Tibial nerve (tissue), 4 donors: ENCODE measurements around the gene LTBP3.

Source experiments
- EP300 ChIP-seq, 2 donors: sonication (generic); formaldehyde crosslinking; IDR thresholded peaks; one replicate each; pipeline ENCODE4 v1.6.1; 2017; ENCODE audit warnings: antibody characterized with exemption in 2 of 2, mild to moderate bottlenecking in 1 of 2
- POLR2A ChIP-seq, 2 donors: fragments of 450-650 bp; IDR thresholded peaks; one replicate each; pipeline ENCODE4 v1.6.1; 2017; ENCODE audit warnings: antibody characterized with exemption in 2 of 2, mild to moderate bottlenecking in 2 of 2, moderate library complexity in 2 of 2
- TF ChIP-seq, protein P1 (sequence below), 5 experiments: fragments of 200-600 bp in 3 of 5; fragments of 450-650 bp in 2 of 5; sonication (generic) in 3 of 5; IDR thresholded peaks; one replicate each; pipeline ENCODE4 v1.5.1; 2016 to 2019; ENCODE audit warnings: antibody characterized with exemption in 5 of 5, mild to moderate bottlenecking in 3 of 5, moderate library complexity in 2 of 5

DNA sequence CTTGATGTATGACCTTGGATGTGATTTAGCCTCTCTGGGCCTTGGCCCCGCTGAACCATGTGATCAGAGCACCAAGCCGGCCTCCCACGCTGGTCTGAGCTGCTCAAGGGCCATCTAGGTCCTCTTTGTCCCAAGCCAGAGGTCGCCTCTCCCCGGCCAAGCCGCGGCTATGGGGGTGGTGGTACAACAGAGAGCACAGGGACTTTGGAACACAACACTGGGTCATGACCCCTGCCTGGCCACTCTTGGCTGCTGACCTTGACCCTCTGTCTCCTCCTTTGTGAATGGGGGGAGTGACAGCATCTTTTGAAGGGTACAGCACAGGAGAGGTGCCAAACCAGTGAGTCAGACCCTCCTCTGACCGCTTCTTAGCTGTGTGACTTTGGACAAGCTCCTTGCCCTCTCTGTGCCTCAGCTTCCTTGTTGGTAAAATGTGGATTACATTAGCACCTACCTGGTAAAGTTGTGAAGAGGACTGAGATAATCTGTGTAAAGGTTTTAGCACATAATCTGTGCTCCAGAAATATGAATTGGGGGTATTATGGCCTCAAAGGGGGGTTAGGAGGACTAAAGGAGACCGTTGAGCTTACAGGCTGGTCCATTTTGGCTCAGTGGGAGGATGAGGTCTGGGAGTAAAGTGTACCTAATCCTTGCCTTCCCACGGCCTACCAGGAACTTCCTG, 28.5 kb downstream of the LTBP3 start:
- TF ChIP-seq, protein P1, sequence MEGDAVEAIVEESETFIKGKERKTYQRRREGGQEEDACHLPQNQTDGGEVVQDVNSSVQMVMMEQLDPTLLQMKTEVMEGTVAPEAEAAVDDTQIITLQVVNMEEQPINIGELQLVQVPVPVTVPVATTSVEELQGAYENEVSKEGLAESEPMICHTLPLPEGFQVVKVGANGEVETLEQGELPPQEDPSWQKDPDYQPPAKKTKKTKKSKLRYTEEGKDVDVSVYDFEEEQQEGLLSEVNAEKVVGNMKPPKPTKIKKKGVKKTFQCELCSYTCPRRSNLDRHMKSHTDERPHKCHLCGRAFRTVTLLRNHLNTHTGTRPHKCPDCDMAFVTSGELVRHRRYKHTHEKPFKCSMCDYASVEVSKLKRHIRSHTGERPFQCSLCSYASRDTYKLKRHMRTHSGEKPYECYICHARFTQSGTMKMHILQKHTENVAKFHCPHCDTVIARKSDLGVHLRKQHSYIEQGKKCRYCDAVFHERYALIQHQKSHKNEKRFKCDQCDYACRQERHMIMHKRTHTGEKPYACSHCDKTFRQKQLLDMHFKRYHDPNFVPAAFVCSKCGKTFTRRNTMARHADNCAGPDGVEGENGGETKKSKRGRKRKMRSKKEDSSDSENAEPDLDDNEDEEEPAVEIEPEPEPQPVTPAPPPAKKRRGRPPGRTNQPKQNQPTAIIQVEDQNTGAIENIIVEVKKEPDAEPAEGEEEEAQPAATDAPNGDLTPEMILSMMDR (IDR thresholded peaks at IDR 0.05) = no peak
- no peak for TF ChIP-seq POLR2A (IDR thresholded peaks at IDR 0.05)
- peak in 1 of 2 donors; percentile 87 for TF ChIP-seq EP300 (IDR thresholded peaks at IDR 0.05)
